22Rv1 (cell line): Measurements from ENCODE around the gene CDY2B.
"Not testable (repeated sequence)": the region's sequence is repeated elsewhere in the genome, so short reads cannot be mapped to it uniquely, and the experiment has no call there.

Experiments
- CTCF ChIP-seq: fragments of 450-650 bp; IDR thresholded peaks from 2 replicates; pipeline ENCODE4 v1.5.1; 2017; ENCODE audit warnings: mild to moderate bottlenecking
- ZFX ChIP-seq: fragments of 450-650 bp; IDR thresholded peaks from 2 replicates; pipeline ENCODE4 v1.6.1; 2017; ENCODE audit warnings: antibody characterized with exemption, borderline replicate concordance

- not testable (repeated sequence) for TF ChIP-seq CTCF, ZFX
These were observed 23.5 kb downstream of the CDY2B start for GRCh38 chrY:17856508-17856907.
